ENCODE results near the gene KLF15. TPM values are rescaled to one million over a fixed set of nuclear protein-coding genes. Genes with fewer than 3 reads are reported as not detected.

KLF15 gene
- total and polyA plus RNA-seq, 7 experiments from 2014 or later = 0.57 to 0.81 TPM; not detected in 5

- peaks cover 6 to 12% (median 9%) of the 10 kb centered on the region in 7 donors for H3K4me1 Mint-ChIP-seq
- Histone ChIP-seq H3K27ac (ENCODE audit: low read depth, low read length) (no peak overlapping the region), H3K4me3 (ENCODE audit: low read length) (no peak overlapping the region), H3K27me3 (ENCODE audit: control insufficient read depth in 2 of 2, insufficient read depth in 2 of 2, low read length in 2 of 2) (peaks cover 3 to 9% of the 10 kb centered on the region in 2 donors), H3K4me1 (ENCODE audit: control insufficient read depth in 2 of 2, insufficient read depth in 2 of 2, low read length in 2 of 2) (peaks cover 4 to 7% of the 10 kb centered on the region in 2 donors), H3K36me3 (ENCODE audit: control insufficient read depth in 2 of 3, insufficient read depth in 3 of 3, low read length in 3 of 3) (no peaks in the 10 kb centered on the region), H3K9me3 (ENCODE audit: control insufficient read depth in 2 of 3, low read length in 3 of 3) (no peaks in the 10 kb centered on the region)
- ATAC-seq (no peak), DNase-seq (no peak)
- no peak overlapping the region for H3K27ac Mint-ChIP-seq
- no peaks in the 10 kb centered on the region for H3K9me3 Mint-ChIP-seq
- intact Hi-C loops (cut with micrococcal nuclease) = no loop called here
- ChIA-PET CTCF (no interaction called here), POLR2A (no interaction called here)
- no peaks in the 10 kb centered on the region for H3K36me3 Mint-ChIP-seq
- H3K4me3 Mint-ChIP-seq = no peak overlapping the region
- peaks cover 36 to 49% (median 38%) of the 10 kb centered on the region in 5 donors for H3K27me3 Mint-ChIP-seq
These were observed 4.0 kb upstream of the KLF15 start for GRCh38 chr3:126361211-126361610.

GRCh38 chr3:126360714-126361060 is 3.5 kb upstream of the KLF15 start:
- Mint-ChIP-seq H3K36me3 (no peaks in the 10 kb centered on the region), H3K27me3 (peaks cover 39 to 51% (median 42%) of the 10 kb centered on the region in 5 donors), H3K9me3 (no peaks in the 10 kb centered on the region), H3K27ac (no peak overlapping the region), H3K4me3 (no peak overlapping the region), H3K4me1 (peaks cover 8 to 14% (median 10%) of the 10 kb centered on the region in 7 donors)
- ATAC-seq (no peak), DNase-seq (no peak)
- intact Hi-C loops (cut with micrococcal nuclease) = no loop called here
- ChIA-PET CTCF (no interaction called here), POLR2A (no interaction called here)
- Histone ChIP-seq H3K4me1 (ENCODE audit: control insufficient read depth in 2 of 2, insufficient read depth in 2 of 2, low read length in 2 of 2) (peaks cover 4 to 7% of the 10 kb centered on the region in 2 donors), H3K36me3 (ENCODE audit: control insufficient read depth in 2 of 3, insufficient read depth in 3 of 3, low read length in 3 of 3) (no peaks in the 10 kb centered on the region), H3K4me3 (ENCODE audit: low read length) (no peak overlapping the region), H3K27me3 (ENCODE audit: control insufficient read depth in 2 of 2, insufficient read depth in 2 of 2, low read length in 2 of 2) (peaks cover 8 to 9% of the 10 kb centered on the region in 2 donors), H3K9me3 (ENCODE audit: control insufficient read depth in 2 of 3, low read length in 3 of 3) (no peaks in the 10 kb centered on the region), H3K27ac (ENCODE audit: low read depth, low read length) (no peak overlapping the region)

GRCh38 chr3:126360046-126360713 is 3.0 kb upstream of the KLF15 start:
- no peak for DNase-seq
- Histone ChIP-seq H3K4me1 (ENCODE audit: control insufficient read depth in 2 of 2, insufficient read depth in 2 of 2, low read length in 2 of 2) (peaks cover 4 to 7% of the 10 kb centered on the region in 2 donors), H3K27me3 (ENCODE audit: control insufficient read depth in 2 of 2, insufficient read depth in 2 of 2, low read length in 2 of 2) (peaks cover 9 to 10% of the 10 kb centered on the region in 2 donors), H3K9me3 (ENCODE audit: control insufficient read depth in 2 of 3, low read length in 3 of 3) (no peaks in the 10 kb centered on the region), H3K36me3 (ENCODE audit: control insufficient read depth in 2 of 3, insufficient read depth in 3 of 3, low read length in 3 of 3) (no peaks in the 10 kb centered on the region), H3K27ac (ENCODE audit: low read depth, low read length) (no peak overlapping the region), H3K4me3 (ENCODE audit: low read length) (no peak overlapping the region)
- no peak overlapping the region for H3K27ac Mint-ChIP-seq
- peaks cover 10 to 17% (median 11%) of the 10 kb centered on the region in 7 donors for H3K4me1 Mint-ChIP-seq
- no peaks in the 10 kb centered on the region for H3K36me3 Mint-ChIP-seq
- no peak for ATAC-seq
- H3K4me3 Mint-ChIP-seq = no peak overlapping the region
- ChIA-PET POLR2A (no interaction called here), CTCF (no interaction called here)
- peaks cover 44 to 55% (median 48%) of the 10 kb centered on the region in 5 donors for H3K27me3 Mint-ChIP-seq
- no peaks in the 10 kb centered on the region for H3K9me3 Mint-ChIP-seq
- intact Hi-C loops (cut with micrococcal nuclease) = no loop called here

- DNase-seq = no peak
- Histone ChIP-seq H3K27me3 (ENCODE audit: control insufficient read depth in 2 of 2, insufficient read depth in 2 of 2, low read length in 2 of 2) (peaks cover 9 to 10% of the 10 kb centered on the region in 2 donors), H3K4me1 (ENCODE audit: control insufficient read depth in 2 of 2, insufficient read depth in 2 of 2, low read length in 2 of 2) (peaks cover 4 to 7% of the 10 kb centered on the region in 2 donors), H3K36me3 (ENCODE audit: control insufficient read depth in 2 of 3, insufficient read depth in 3 of 3, low read length in 3 of 3) (no peaks in the 10 kb centered on the region), H3K4me3 (ENCODE audit: low read length) (no peak overlapping the region), H3K27ac (ENCODE audit: low read depth, low read length) (no peak overlapping the region), H3K9me3 (ENCODE audit: control insufficient read depth in 2 of 3, low read length in 3 of 3) (no peaks in the 10 kb centered on the region)
- H3K9me3 Mint-ChIP-seq = no peaks in the 10 kb centered on the region
- H3K4me1 Mint-ChIP-seq = peaks cover 10 to 17% (median 11%) of the 10 kb centered on the region in 7 donors
- POLR2A ChIA-PET = no interaction called here
- peak overlapping the region in 6 of 10 donors; percentile 26 to 94 (median 62) for H3K4me3 Mint-ChIP-seq
- no peak for ATAC-seq
- CTCF ChIA-PET = interaction anchor here (0.5 kb wide), 1 partner anchor 287 kb away, joined by 3 read pairs; no protein-coding TSS in a partner anchor
- no peaks in the 10 kb centered on the region for H3K36me3 Mint-ChIP-seq
- H3K27me3 Mint-ChIP-seq = peaks cover 46 to 53% (median 51%) of the 10 kb centered on the region in 5 donors
- peak overlapping the region in 1 of 9 donors; percentile 13 for H3K27ac Mint-ChIP-seq
- intact Hi-C loops (cut with micrococcal nuclease) = loop anchor here (5.0 to 10.0 kb wide), 4 partner anchors 444 to 1306 kb away; partner anchors contain the start of genes MCM2 (in 1 of the 2) and OSBPL11 (in 1 of the 2)
These were observed 1.6 kb upstream of the KLF15 start for GRCh38 chr3:126358816-126359181.

- H3K27ac Mint-ChIP-seq = peak overlapping the region in 3 of 9 donors; percentile 38 to 61 (median 39)
These were observed 1.0 kb upstream of the KLF15 start for GRCh38 chr3:126358038-126358815.

GRCh38 chr3:126356373-126357264 is 589 bp downstream of the KLF15 start:
- CTCF ChIA-PET = no interaction called here
- H3K27ac Mint-ChIP-seq = peak overlapping the region in 4 of 9 donors; percentile 26 to 93 (median 60)
- H3K27me3 Mint-ChIP-seq = peaks cover 40 to 47% (median 44%) of the 10 kb centered on the region in 5 donors

More at GRCh38 chr3:126358038-126358815, 1.0 kb upstream of the KLF15 start:
- intact Hi-C loops (cut with micrococcal nuclease) = loop anchor here (5.0 to 10.0 kb wide), 4 partner anchors 443 to 1306 kb away; partner anchors contain the start of genes MCM2 (in 1 of the 2) and OSBPL11 (in 1 of the 2)
- Histone ChIP-seq H3K36me3 (ENCODE audit: control insufficient read depth in 2 of 3, insufficient read depth in 3 of 3, low read length in 3 of 3) (no peaks in the 10 kb centered on the region), H3K4me1 (ENCODE audit: control insufficient read depth in 2 of 2, insufficient read depth in 2 of 2, low read length in 2 of 2) (peaks cover 4 to 7% of the 10 kb centered on the region in 2 donors), H3K27me3 (ENCODE audit: control insufficient read depth in 2 of 2, insufficient read depth in 2 of 2, low read length in 2 of 2) (peaks cover 9 to 10% of the 10 kb centered on the region in 2 donors), H3K4me3 (ENCODE audit: low read length) (peak overlapping the region; percentile 67), H3K9me3 (ENCODE audit: control insufficient read depth in 2 of 3, low read length in 3 of 3) (no peaks in the 10 kb centered on the region), H3K27ac (ENCODE audit: low read depth, low read length) (no peak overlapping the region)
- Mint-ChIP-seq H3K4me1 (peaks cover 8 to 17% (median 11%) of the 10 kb centered on the region in 7 donors), H3K9me3 (no peaks in the 10 kb centered on the region), H3K36me3 (no peaks in the 10 kb centered on the region), H3K27me3 (peaks cover 46 to 53% (median 50%) of the 10 kb centered on the region in 5 donors), H3K4me3 (peak overlapping the region; percentile 89 to 94 (median 90))
- peak in 1 of 9 donors; percentile 11 for DNase-seq
- ChIA-PET CTCF (interaction anchor here (0.5 kb wide), 1 partner anchor 286 kb away, joined by 3 read pairs; no protein-coding TSS in a partner anchor), POLR2A (no interaction called here)
- no peak for ATAC-seq

More at GRCh38 chr3:126356373-126357264, 589 bp downstream of the KLF15 start:
- ATAC-seq (peak; percentile 2), DNase-seq (peak in 5 of 9 donors; percentile 12 to 34 (median 31))
- no peaks in the 10 kb centered on the region for H3K9me3 Mint-ChIP-seq
- no peak overlapping the region for H3K27ac ChIP-seq (ENCODE audit: low read depth, low read length)
- H3K9me3 ChIP-seq (ENCODE audit: control insufficient read depth in 2 of 3, low read length in 3 of 3) = no peaks in the 10 kb centered on the region
- no peaks in the 10 kb centered on the region for H3K36me3 Mint-ChIP-seq
- no peaks in the 10 kb centered on the region for H3K36me3 ChIP-seq (ENCODE audit: control insufficient read depth in 2 of 3, insufficient read depth in 3 of 3, low read length in 3 of 3)
- intact Hi-C loops (cut with micrococcal nuclease) = loop anchor here (1.0 to 10.0 kb wide), 10 partner anchors 118 to 1304 kb away; partner anchors contain the start of genes SLC41A3 (in 2 of the 2), ZXDC (in 2 of the 2), CHCHD6 (in 1 of the 2) and MCM2 (in 1 of the 2)
- H3K4me3 ChIP-seq (ENCODE audit: low read length) = peak overlapping the region; percentile 27
- POLR2A ChIA-PET = no interaction called here
- peaks cover 4 to 17% (median 11%) of the 10 kb centered on the region in 7 donors for H3K4me1 Mint-ChIP-seq
- peak overlapping the region; percentile 84 to 95 (median 90) for H3K4me3 Mint-ChIP-seq
- peaks cover 9 to 10% of the 10 kb centered on the region in 2 donors for H3K27me3 ChIP-seq (ENCODE audit: control insufficient read depth in 2 of 2, insufficient read depth in 2 of 2, low read length in 2 of 2)
- peaks cover 4 to 7% of the 10 kb centered on the region in 2 donors for H3K4me1 ChIP-seq (ENCODE audit: control insufficient read depth in 2 of 2, insufficient read depth in 2 of 2, low read length in 2 of 2)
